Stimulated activated CD4-positive, alpha-beta T cell treated with anti-CD3 and anti-CD28 coated beads, TNF-alpha, amount 100 ng/mL, for 48 hours (primary cell): ENCODE measurements around the gene GOSR2.

Experiments
- DNase-seq, 3 donors: peaks; one replicate each; pipeline ENCODE4 v3.0.0-alpha.2; 2020; ENCODE audit warnings: low read depth in 3 of 3

Gene GOSR2

GRCh38 chr17:46922804-46923635 is at the start of gene GOSR2:
TSS of gene GOSR2 (plus strand) at chr17:46923160. CDS start at chr17:46923193, 33 bp downstream.
- DNase-seq: peak; percentile 80 to 89 (median 85)

GRCh38 chr17:46873941-46874645 is 48.9 kb upstream of the GOSR2 start:
- no peak for DNase-seq

GRCh38 chr17:46874906-46875305 is 48.1 kb upstream of the GOSR2 start:
- DNase-seq: no peak

GRCh38 chr17:46875849-46876352 is 47.1 kb upstream of the GOSR2 start:
- DNase-seq: no peak

GRCh38 chr17:46876353-46876887 is 46.5 kb upstream of the GOSR2 start:
- DNase-seq: no peak

GRCh38 chr17:46876926-46877325 is 46.0 kb upstream of the GOSR2 start:
- DNase-seq: no peak

- no peak for DNase-seq
These were observed 45.5 kb upstream of the GOSR2 start for GRCh38 chr17:46877466-46877865.

GRCh38 chr17:46878055-46878454 is 44.9 kb upstream of the GOSR2 start:
- DNase-seq: no peak

GRCh38 chr17:46879101-46879500 is 43.9 kb upstream of the GOSR2 start:
- no peak for DNase-seq

GRCh38 chr17:46881015-46881414 is 41.9 kb upstream of the GOSR2 start:
- DNase-seq: no peak

GRCh38 chr17:46882666-46883065 is 40.3 kb upstream of the GOSR2 start:
- DNase-seq: no peak

- DNase-seq: no peak
These were observed 39.0 kb upstream of the GOSR2 start for GRCh38 chr17:46883871-46884520.

GRCh38 chr17:46884552-46884951 is 38.4 kb upstream of the GOSR2 start:
- DNase-seq: no peak

- DNase-seq: no peak
These were observed 37.3 kb upstream of the GOSR2 start for GRCh38 chr17:46885415-46886309.

GRCh38 chr17:46886310-46886663 is 36.7 kb upstream of the GOSR2 start:
- DNase-seq: no peak

GRCh38 chr17:46887717-46888116 is 35.2 kb upstream of the GOSR2 start:
- DNase-seq: no peak

GRCh38 chr17:46888727-46889126 is 34.2 kb upstream of the GOSR2 start:
- DNase-seq: no peak

GRCh38 chr17:46889519-46889918 is 33.4 kb upstream of the GOSR2 start:
- no peak for DNase-seq

- DNase-seq: no peak
These were observed 32.9 kb upstream of the GOSR2 start for GRCh38 chr17:46889992-46890564.

- DNase-seq: no peak
These were observed 32.3 kb upstream of the GOSR2 start for GRCh38 chr17:46890638-46891037.

GRCh38 chr17:46892192-46892703 is 30.7 kb upstream of the GOSR2 start:
- DNase-seq: no peak
